GDM1 (cell line): ENCODE results near the gene PALD1.

Experiments used
- DNase-seq: peaks from one replicate; lab custom pipeline; 2025; lab: John Stamatoyannopoulos, UW

Gene PALD1

GRCh38 chr10:70535451-70535850 lies 56.9 kb downstream of the PALD1 start:
- DNase-seq, result no peak

GRCh38 chr10:70536196-70536861 lies 57.8 kb downstream of the PALD1 start:
- DNase-seq, result no peak

GRCh38 chr10:70537398-70538194 lies 59.0 kb downstream of the PALD1 start:
- DNase-seq, result no peak

- DNase-seq, result no peak
These were observed 59.6 kb downstream of the PALD1 start for GRCh38 chr10:70538195-70538520.

GRCh38 chr10:70538731-70539338 lies 60.3 kb downstream of the PALD1 start:
- DNase-seq, result no peak

GRCh38 chr10:70539471-70539870 lies 60.9 kb downstream of the PALD1 start:
- DNase-seq, result no peak

GRCh38 chr10:70540089-70540788 lies 61.7 kb downstream of the PALD1 start:
- no peak for DNase-seq

- no peak for DNase-seq
These were observed 62.3 kb downstream of the PALD1 start for GRCh38 chr10:70540789-70541360.

GRCh38 chr10:70541736-70542564 lies 63.4 kb downstream of the PALD1 start:
- DNase-seq, result no peak

GRCh38 chr10:70542565-70542938 lies 64.0 kb downstream of the PALD1 start:
- no peak for DNase-seq

- DNase-seq, result no peak
These were observed 65.3 kb downstream of the PALD1 start for GRCh38 chr10:70543911-70544310.

GRCh38 chr10:70544431-70545340 lies 66.1 kb downstream of the PALD1 start:
- DNase-seq, result no peak

- no peak for DNase-seq
These were observed 68.0 kb downstream of the PALD1 start for GRCh38 chr10:70546584-70546983.

GRCh38 chr10:70549351-70549961 lies 70.9 kb downstream of the PALD1 start:
- no peak for DNase-seq

GRCh38 chr10:70549962-70550458 lies 71.4 kb downstream of the PALD1 start:
- DNase-seq, result peak; percentile 48

- no peak for DNase-seq
These were observed 71.9 kb downstream of the PALD1 start for GRCh38 chr10:70550459-70550858.

- DNase-seq, result no peak
These were observed 72.9 kb downstream of the PALD1 start for GRCh38 chr10:70551466-70551865.

GRCh38 chr10:70551971-70552422 lies 73.4 kb downstream of the PALD1 start:
- DNase-seq, result no peak

GRCh38 chr10:70552586-70552985 lies 74.0 kb downstream of the PALD1 start:
- DNase-seq, result no peak

- DNase-seq, result no peak
These were observed 76.8 kb downstream of the PALD1 start for GRCh38 chr10:70555371-70555770.
